ENCODE data around the gene RETREG1.

The RETREG1 gene

DNA sequence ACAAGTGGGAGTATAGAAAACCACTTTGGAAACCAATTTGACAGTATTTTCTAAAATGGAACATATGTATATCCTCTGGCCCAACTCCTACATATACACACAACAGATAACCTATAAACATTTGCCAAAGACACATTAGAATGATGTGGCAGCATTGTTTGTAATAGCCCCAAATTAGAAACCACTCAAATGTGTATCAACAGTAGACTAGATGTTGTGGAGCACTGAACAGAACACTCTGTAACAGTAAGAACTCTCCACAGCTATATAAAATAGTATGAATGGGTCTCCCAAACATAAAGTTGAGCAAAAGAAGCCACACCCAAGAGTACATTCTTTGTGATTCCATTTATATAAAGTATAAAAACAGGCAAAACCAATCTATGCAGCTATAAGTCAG, 157.3 kb downstream of the RETREG1 start:
- TF ChIP-seq EZH2 (IDR thresholded peaks at IDR 0.05; ENCODE audit: borderline replicate concordance, low read depth, low read length, severe bottlenecking) (no peak), CTCF (IDR thresholded peaks at IDR 0.05; ENCODE audit: borderline replicate concordance, extremely low read depth, low read length, poor library complexity, severe bottlenecking) (no peak)
- Histone ChIP-seq H4K20me1 (ENCODE audit: insufficient read depth, low read length) (peaks cover 54% of the 10 kb centered on the region), H2AFZ (ENCODE audit: low read depth, low read length) (no peak overlapping the region), H3K9ac (ENCODE audit: low read depth, low read length) (no peak overlapping the region), H3K79me2 (ENCODE audit: insufficient read depth, low read length) (peaks cover 67% of the 10 kb centered on the region), H3K4me1 (ENCODE audit: insufficient read depth, low read length) (peaks cover 52% of the 10 kb centered on the region), H3K4me2 (ENCODE audit: insufficient read depth, low read length) (peak overlapping the region; percentile 3; the same call in 1 of the 2 replicates), H3K9me3 (ENCODE audit: insufficient read depth, low read length, severe bottlenecking) (no peaks in the 10 kb centered on the region), H3K27me3 (ENCODE audit: insufficient read depth, low read length, poor library complexity) (no peaks in the 10 kb centered on the region), H3K36me3 (ENCODE audit: insufficient read depth, low read length) (peaks cover 98% of the 10 kb centered on the region), H3K27ac (ENCODE audit: low read length) (no peak overlapping the region), H3K4me3 (ENCODE audit: low read depth in 1 of 2, low read length in 2 of 2) (no peak overlapping the region)
- ATAC-seq (ENCODE audit: insufficient read depth, low read depth) (no peak), DNase-seq (no peak)

- H3K9ac ChIP-seq (ENCODE audit: low read depth, low read length): no peak overlapping the region
- peaks cover 59% of the 10 kb centered on the region for H3K79me2 ChIP-seq (ENCODE audit: insufficient read depth, low read length)
- DNase-seq (no peak), ATAC-seq (ENCODE audit: insufficient read depth, low read depth) (no peak)
- H3K4me1 ChIP-seq (ENCODE audit: insufficient read depth, low read length): peaks cover 36% of the 10 kb centered on the region
- H4K20me1 ChIP-seq (ENCODE audit: insufficient read depth, low read length): peaks cover 47% of the 10 kb centered on the region; the same call in 1 of the 2 replicates
- H3K36me3 ChIP-seq (ENCODE audit: insufficient read depth, low read length): peaks cover 93% of the 10 kb centered on the region
- H3K27me3 ChIP-seq (ENCODE audit: insufficient read depth, low read length, poor library complexity): no peaks in the 10 kb centered on the region
- H2AFZ ChIP-seq (ENCODE audit: low read depth, low read length): no peak overlapping the region
- no peak overlapping the region for H3K4me2 ChIP-seq (ENCODE audit: insufficient read depth, low read length)
- H3K27ac ChIP-seq (ENCODE audit: low read length): no peak overlapping the region
- TF ChIP-seq EZH2 (IDR thresholded peaks at IDR 0.05; ENCODE audit: borderline replicate concordance, low read depth, low read length, severe bottlenecking) (no peak), CTCF (IDR thresholded peaks at IDR 0.05; ENCODE audit: borderline replicate concordance, extremely low read depth, low read length, poor library complexity, severe bottlenecking) (no peak)
- H3K4me3 ChIP-seq (ENCODE audit: low read depth in 1 of 2, low read length in 2 of 2): no peak overlapping the region
- no peaks in the 10 kb centered on the region for H3K9me3 ChIP-seq (ENCODE audit: insufficient read depth, low read length, severe bottlenecking)
Measured at GRCh38 chr5:16457853-16458252, 158.9 kb downstream of the RETREG1 start.

DNA sequence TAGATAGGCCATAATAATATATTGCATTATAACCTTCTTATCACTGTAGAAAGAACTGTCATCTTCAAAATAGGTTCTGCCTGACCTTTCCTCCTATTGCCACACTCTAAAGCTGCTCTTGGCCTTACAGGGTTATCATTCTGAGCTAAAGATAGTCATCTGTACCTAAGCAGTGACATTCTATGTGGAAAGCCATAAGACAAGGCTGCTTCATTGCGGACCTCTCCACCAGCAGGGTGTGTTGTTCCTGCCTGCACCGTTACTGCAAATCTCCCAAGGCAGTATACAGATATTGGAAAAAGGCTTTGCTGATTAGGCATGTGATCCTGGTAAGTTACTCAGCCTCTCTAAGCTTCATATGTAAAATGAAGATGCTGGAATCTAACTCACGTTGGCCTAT, 159.3 kb downstream of the RETREG1 start:
- Histone ChIP-seq H4K20me1 (ENCODE audit: insufficient read depth, low read length) (peaks cover 47% of the 10 kb centered on the region; the same call in 1 of the 2 replicates), H3K27me3 (ENCODE audit: insufficient read depth, low read length, poor library complexity) (no peaks in the 10 kb centered on the region), H3K9ac (ENCODE audit: low read depth, low read length) (no peak overlapping the region), H3K4me1 (ENCODE audit: insufficient read depth, low read length) (peaks cover 32% of the 10 kb centered on the region), H3K4me3 (ENCODE audit: low read depth in 1 of 2, low read length in 2 of 2) (no peak overlapping the region), H3K79me2 (ENCODE audit: insufficient read depth, low read length) (peaks cover 55% of the 10 kb centered on the region), H2AFZ (ENCODE audit: low read depth, low read length) (no peak overlapping the region), H3K4me2 (ENCODE audit: insufficient read depth, low read length) (no peak overlapping the region), H3K36me3 (ENCODE audit: insufficient read depth, low read length) (peaks cover 93% of the 10 kb centered on the region), H3K27ac (ENCODE audit: low read length) (no peak overlapping the region), H3K9me3 (ENCODE audit: insufficient read depth, low read length, severe bottlenecking) (no peaks in the 10 kb centered on the region)
- no peak for TF ChIP-seq EZH2 (IDR thresholded peaks at IDR 0.05; ENCODE audit: borderline replicate concordance, low read depth, low read length, severe bottlenecking)
- DNase-seq (no peak), ATAC-seq (ENCODE audit: insufficient read depth, low read depth) (no peak)

DNA sequence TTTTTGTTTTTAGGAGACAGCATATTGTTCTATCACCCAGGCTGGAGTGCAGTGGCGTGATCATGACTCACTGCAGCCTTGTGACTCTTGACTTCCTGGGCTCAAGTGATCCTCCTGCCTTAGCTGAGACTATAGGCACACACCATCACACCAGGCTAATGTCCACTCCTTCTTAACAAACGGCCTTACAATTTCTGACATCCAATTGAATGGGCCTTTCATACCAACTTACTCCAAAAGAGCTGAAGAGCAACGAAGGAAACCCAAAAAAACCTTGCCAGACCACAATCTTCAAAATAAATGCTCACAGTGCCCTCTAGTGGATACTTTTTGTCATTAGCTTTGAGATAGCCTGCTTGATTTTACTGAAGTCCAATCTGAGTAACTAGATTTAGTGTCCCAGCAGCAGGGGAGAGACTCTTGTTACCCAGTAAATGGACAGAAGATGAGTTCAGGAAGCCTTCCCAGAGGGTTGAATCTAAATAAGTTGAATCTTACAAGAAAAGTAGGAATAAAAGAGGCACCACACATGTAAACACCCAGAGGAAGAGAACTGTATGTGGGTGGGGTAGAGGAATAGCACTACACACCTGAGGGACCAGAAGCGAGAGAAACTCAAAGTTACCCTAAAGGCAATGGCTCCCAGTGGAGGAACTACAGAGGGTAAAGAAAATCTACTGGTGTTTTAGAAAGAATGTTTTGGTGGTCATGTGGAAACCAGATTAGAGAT, 160.5 kb downstream of the RETREG1 start:
- Histone ChIP-seq H3K9ac (ENCODE audit: low read depth, low read length) (no peak overlapping the region), H3K9me3 (ENCODE audit: insufficient read depth, low read length, severe bottlenecking) (no peaks in the 10 kb centered on the region), H3K4me2 (ENCODE audit: insufficient read depth, low read length) (peak overlapping the region; percentile 42; the same call in 1 of the 2 replicates), H3K4me1 (ENCODE audit: insufficient read depth, low read length) (peaks cover 20% of the 10 kb centered on the region), H4K20me1 (ENCODE audit: insufficient read depth, low read length) (peaks cover 39% of the 10 kb centered on the region; the same call in 1 of the 2 replicates), H2AFZ (ENCODE audit: low read depth, low read length) (no peak overlapping the region), H3K27me3 (ENCODE audit: insufficient read depth, low read length, poor library complexity) (no peaks in the 10 kb centered on the region), H3K79me2 (ENCODE audit: insufficient read depth, low read length) (peaks cover 44% of the 10 kb centered on the region), H3K36me3 (ENCODE audit: insufficient read depth, low read length) (peaks cover 93% of the 10 kb centered on the region), H3K27ac (ENCODE audit: low read length) (no peak overlapping the region), H3K4me3 (ENCODE audit: low read depth in 1 of 2, low read length in 2 of 2) (no peak overlapping the region)
- TF ChIP-seq CTCF (IDR thresholded peaks at IDR 0.05; ENCODE audit: borderline replicate concordance, extremely low read depth, low read length, poor library complexity, severe bottlenecking) (peak; percentile 80), EZH2 (IDR thresholded peaks at IDR 0.05; ENCODE audit: borderline replicate concordance, low read depth, low read length, severe bottlenecking) (no peak)
- DNase-seq (peak; percentile 26), ATAC-seq (ENCODE audit: insufficient read depth, low read depth) (peak; percentile 77)
